DND-41 (cell line): ENCODE measurements around the gene DUSP6.
A peak's percentile ranks its signal among the peaks of the same experiment; 100 is the strongest.

Source experiments
- ATAC-seq: fragments of 200-7000 bp; cut with Tn5 transposase; 3 replicates; pipeline ENCODE4 v1.9.1; 2021; ENCODE audit warnings: low read depth; ENCODE audit not compliant: insufficient read depth
- DNase-seq: peaks from one replicate; pipeline ENCODE4 v3.0.0-alpha.2; 2020
- H2AFZ ChIP-seq: 2 replicates; pipeline ENCODE4 v1.6.0; 2012; ENCODE audit warnings: low read depth, low read length
- H3K27ac ChIP-seq: 2 replicates; pipeline ENCODE4 v1.5.1; 2012; ENCODE audit warnings: low read length, inconsistent platforms
- H3K27me3 ChIP-seq: fragments of 200-600 bp; sonication (generic); 2 replicates; pipeline ENCODE4 v1.6.0; 2012; ENCODE audit warnings: low read length, mild to moderate bottlenecking, inconsistent platforms; ENCODE audit not compliant: insufficient read depth, poor library complexity
- H3K36me3 ChIP-seq: 2 replicates; pipeline ENCODE4 v1.5.1; 2012; ENCODE audit warnings: low read length, inconsistent platforms; ENCODE audit not compliant: insufficient read depth
- H3K4me1 ChIP-seq: 2 replicates; pipeline ENCODE4 v1.5.1; 2012; ENCODE audit warnings: mild to moderate bottlenecking, low read length; ENCODE audit not compliant: insufficient read depth
- H3K4me2 ChIP-seq: 2 replicates; pipeline ENCODE4 v1.6.0; 2012; ENCODE audit warnings: mild to moderate bottlenecking, moderate library complexity, low read length, inconsistent platforms; ENCODE audit not compliant: insufficient read depth
- H3K4me3 ChIP-seq, 2 experiments: fragments of 200-600 bp in 1 of 2; shearing (Covaris generic) in 1 of 2; 2 replicates each; pipeline ENCODE4 v1.5.1; 2012 to 2016; ENCODE audit warnings: inconsistent platforms in 2 of 2, low read length in 2 of 2, mild to moderate bottlenecking in 2 of 2, low read depth in 1 of 2, moderate library complexity in 1 of 2
- H3K79me2 ChIP-seq: 2 replicates; pipeline ENCODE4 v1.6.0; 2012; ENCODE audit warnings: low read length, inconsistent platforms; ENCODE audit not compliant: insufficient read depth
- H3K9ac ChIP-seq: 2 replicates; pipeline ENCODE4 v1.6.0; 2012; ENCODE audit warnings: low read depth, mild to moderate bottlenecking, inconsistent platforms, low read length, moderate library complexity
- H3K9me3 ChIP-seq: 2 replicates; pipeline ENCODE4 v1.5.1; 2012; ENCODE audit warnings: low read length, moderate library complexity, mild to moderate bottlenecking, inconsistent platforms; ENCODE audit not compliant: insufficient read depth, severe bottlenecking
- H4K20me1 ChIP-seq: 2 replicates; pipeline ENCODE4 v1.6.0; 2012; ENCODE audit warnings: low read length; ENCODE audit not compliant: insufficient read depth
- CTCF ChIP-seq: IDR thresholded peaks from 2 replicates; pipeline ENCODE4 v1.5.1; 2012; ENCODE audit warnings: borderline replicate concordance, low read length, moderate library complexity, mild to moderate bottlenecking; ENCODE audit not compliant: poor library complexity, severe bottlenecking; ENCODE audit errors: extremely low read depth
- EZH2 ChIP-seq: IDR thresholded peaks from 3 replicates; pipeline ENCODE4 v1.6.1; 2012; ENCODE audit warnings: borderline replicate concordance, low read depth, mild to moderate bottlenecking, moderate library complexity, low read length, inconsistent platforms; ENCODE audit not compliant: severe bottlenecking

DUSP6 gene

DNA sequence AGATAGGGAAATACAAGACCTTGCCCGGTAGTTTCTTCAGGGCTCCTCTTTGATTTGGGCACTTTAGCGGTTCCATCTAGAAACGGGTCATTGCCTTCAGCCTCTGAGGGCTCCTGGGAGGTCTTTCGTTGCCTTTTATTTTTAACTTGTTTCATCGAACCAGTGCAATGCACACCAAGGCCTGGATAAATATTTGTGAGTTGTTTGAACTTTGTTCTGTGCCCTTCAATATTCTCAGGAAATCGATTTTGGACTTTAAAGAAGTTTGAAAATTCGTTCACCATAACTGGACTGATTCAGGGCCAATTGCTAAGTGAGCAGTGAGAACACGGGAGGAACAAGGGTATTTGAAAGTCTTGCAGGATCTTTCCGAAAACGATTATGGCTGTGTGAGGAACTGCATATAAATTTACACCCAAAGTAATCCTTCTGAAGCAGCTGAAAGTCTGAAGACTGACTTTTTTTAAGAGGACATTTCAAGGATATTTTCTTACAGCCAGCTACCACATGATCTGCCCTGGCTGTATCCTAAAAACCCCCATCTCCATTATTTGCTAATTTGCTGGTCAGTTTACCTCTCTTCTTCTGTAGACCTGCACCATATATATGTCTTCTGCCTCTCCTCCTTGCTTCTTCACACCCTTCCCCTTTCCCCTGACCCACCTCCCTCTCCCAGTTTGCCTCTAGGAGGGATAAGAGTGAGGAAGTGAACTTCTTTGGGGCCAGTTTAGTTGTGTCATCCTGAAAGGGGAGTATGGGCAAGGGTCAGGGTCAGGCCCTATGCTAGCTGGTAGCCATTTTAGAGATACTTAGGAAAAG lies 8.0 kb downstream of the DUSP6 start:
- H3K27ac ChIP-seq, result peak overlapping the region; percentile 96
- peaks cover 64% of the 10 kb centered on the region for H3K79me2 ChIP-seq
- TF ChIP-seq CTCF (no peak), EZH2 (no peak)
- H3K4me1 ChIP-seq, result peaks cover 65% of the 10 kb centered on the region
- no peak for ATAC-seq
- H3K4me2 ChIP-seq, result no peak overlapping the region
- H3K4me3 ChIP-seq, result no peak overlapping the region
- H2AFZ ChIP-seq, result no peak overlapping the region
- H3K27me3 ChIP-seq, result no peaks in the 10 kb centered on the region
- no peak for DNase-seq
- no peaks in the 10 kb centered on the region for H3K9me3 ChIP-seq
- peaks cover 18% of the 10 kb centered on the region for H4K20me1 ChIP-seq
- H3K36me3 ChIP-seq, result peaks cover 25% of the 10 kb centered on the region
- no peak overlapping the region for H3K9ac ChIP-seq

GRCh38 chr12:89343127-89343526 lies 9.2 kb downstream of the DUSP6 start:
- Histone ChIP-seq H3K4me1 (peaks cover 55% of the 10 kb centered on the region), H3K9ac (no peak overlapping the region)

GRCh38 chr12:89340861-89341260 lies 11.4 kb downstream of the DUSP6 start:
- no peaks in the 10 kb centered on the region for H3K27me3 ChIP-seq
- TF ChIP-seq EZH2 (no peak), CTCF (no peak)
- H3K4me2 ChIP-seq, result no peak overlapping the region
- H3K9me3 ChIP-seq, result no peaks in the 10 kb centered on the region
- peaks cover 32% of the 10 kb centered on the region for H3K4me1 ChIP-seq
- H2AFZ ChIP-seq, result no peak overlapping the region
- H3K79me2 ChIP-seq, result peaks cover 30% of the 10 kb centered on the region
- no peak for ATAC-seq
- peak overlapping the region; percentile 30; the same call in 1 of the 2 replicates for H3K27ac ChIP-seq
- no peaks in the 10 kb centered on the region for H4K20me1 ChIP-seq
- no peaks in the 10 kb centered on the region for H3K36me3 ChIP-seq
- H3K9ac ChIP-seq, result no peak overlapping the region
- DNase-seq, result no peak
- H3K4me3 ChIP-seq, result no peak overlapping the region

More at GRCh38 chr12:89343127-89343526, 9.2 kb downstream of the DUSP6 start:
- ATAC-seq, result no peak
- DNase-seq, result no peak
- no peak overlapping the region for H3K4me3 ChIP-seq
- peaks cover 53% of the 10 kb centered on the region for H3K79me2 ChIP-seq
- no peaks in the 10 kb centered on the region for H3K9me3 ChIP-seq
- no peak overlapping the region for H3K27ac ChIP-seq
- no peak overlapping the region for H2AFZ ChIP-seq
- TF ChIP-seq CTCF, result no peak
- no peak for TF ChIP-seq EZH2
- H3K27me3 ChIP-seq, result no peaks in the 10 kb centered on the region
- H4K20me1 ChIP-seq, result peaks cover 7% of the 10 kb centered on the region
- H3K36me3 ChIP-seq, result peaks cover 14% of the 10 kb centered on the region
- no peak overlapping the region for H3K4me2 ChIP-seq
